Measurements from ENCODE around the gene ARL6IP5. TPM values are rescaled to one million over a fixed set of nuclear protein-coding genes. Genes with fewer than 3 reads are reported as not detected.

The ARL6IP5 gene
- total RNA-seq, 1 experiment from 2014 or later = 25.4 TPM

DNA sequence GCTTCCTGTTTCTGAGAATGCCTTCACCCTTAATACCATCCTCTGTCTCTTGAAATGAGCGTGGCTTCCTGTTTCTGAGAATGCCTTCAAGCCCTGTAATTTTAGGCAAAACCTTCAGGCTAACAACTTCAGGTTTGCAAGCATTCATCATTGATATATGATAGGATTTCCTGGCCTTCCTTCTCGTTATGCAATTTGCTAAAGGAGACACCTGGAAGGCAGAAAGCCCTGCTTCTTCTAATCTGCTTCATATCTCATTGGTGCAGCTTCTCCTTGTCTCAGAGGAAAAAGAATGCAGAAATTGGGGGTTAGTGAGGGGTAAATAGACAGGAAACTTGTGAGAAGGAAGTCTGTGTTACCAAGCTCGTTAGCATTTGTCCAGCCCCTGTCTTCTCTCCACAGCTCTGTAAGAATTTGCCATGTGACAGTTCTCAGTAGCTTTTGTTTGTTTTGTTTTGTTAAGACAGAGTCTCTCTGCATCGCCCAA, 7.3 kb downstream of the ARL6IP5 start:
- DNase-seq = no peak
- Histone ChIP-seq H3K4me3 (ENCODE audit: low read length) (no peak overlapping the region), H3K79me2 (ENCODE audit: low read length) (peaks cover 37% of the 10 kb centered on the region), H4K20me1 (ENCODE audit: low read length) (no peaks in the 10 kb centered on the region), H3K27ac (ENCODE audit: low read length) (no peak overlapping the region), H3K9me2 (replicated peaks; ENCODE audit: low read length) (no peaks in the 10 kb centered on the region), H3K9ac (ENCODE audit: low read length) (no peak overlapping the region), H3K4me1 (ENCODE audit: insufficient read depth, low read length) (peaks cover 26% of the 10 kb centered on the region), H3K9me3 (ENCODE audit: low read length) (no peaks in the 10 kb centered on the region), H3K36me3 (ENCODE audit: low read depth, low read length) (no peaks in the 10 kb centered on the region), H3F3A (ENCODE audit: low read length, unreplicated experiment) (no peaks in the 10 kb centered on the region), H2AFZ (ENCODE audit: low read length) (no peak overlapping the region), H3K4me2 (ENCODE audit: low read length) (no peak overlapping the region), H3K27me3 (ENCODE audit: low read length) (no peaks in the 10 kb centered on the region)
- no TSS peak for BruUV-seq (replicated peaks)
- ATAC-seq = no peak
- TF ChIP-seq EZH2 (IDR thresholded peaks at IDR 0.05; ENCODE audit: low read length, unreplicated experiment) (no peak), CTCF (conservative IDR thresholded peaks at IDR 0.05; ENCODE audit: low read depth, low read length) (no peak), EZH2phosphoT487 (IDR thresholded peaks at IDR 0.05; ENCODE audit: borderline replicate concordance, low read length) (no peak)
- POLR2A ChIA-PET (ENCODE audit: unreplicated experiment) = no interaction called here
- CTCF ChIA-PET = no interaction called here
- intact Hi-C loops (cut with micrococcal nuclease) = no loop called here

- Histone ChIP-seq H3K9me3 (ENCODE audit: low read length) (no peaks in the 10 kb centered on the region), H2AFZ (ENCODE audit: low read length) (no peak overlapping the region), H3K9me2 (replicated peaks; ENCODE audit: low read length) (no peaks in the 10 kb centered on the region), H4K20me1 (ENCODE audit: low read length) (no peaks in the 10 kb centered on the region), H3K4me3 (ENCODE audit: low read length) (no peak overlapping the region), H3K36me3 (ENCODE audit: low read depth, low read length) (no peaks in the 10 kb centered on the region), H3K4me2 (ENCODE audit: low read length) (no peak overlapping the region), H3K4me1 (ENCODE audit: insufficient read depth, low read length) (peaks cover 10% of the 10 kb centered on the region), H3K27me3 (ENCODE audit: low read length) (no peaks in the 10 kb centered on the region), H3F3A (ENCODE audit: low read length, unreplicated experiment) (no peaks in the 10 kb centered on the region), H3K79me2 (ENCODE audit: low read length) (peaks cover 11% of the 10 kb centered on the region), H3K27ac (ENCODE audit: low read length) (no peak overlapping the region), H3K9ac (ENCODE audit: low read length) (no peak overlapping the region)
- intact Hi-C loops (cut with micrococcal nuclease) = no loop called here
- CTCF ChIA-PET = no interaction called here
- no peak for ATAC-seq
- no peak for TF ChIP-seq CTCF (conservative IDR thresholded peaks at IDR 0.05; ENCODE audit: low read depth, low read length)
- no TSS peak for BruUV-seq (replicated peaks)
- POLR2A ChIA-PET (ENCODE audit: unreplicated experiment) = no interaction called here
- DNase-seq = no peak
These were observed 9.9 kb downstream of the ARL6IP5 start for GRCh38 chr3:69094467-69095205.

GRCh38 chr3:69095636-69096035, 10.9 kb downstream of the ARL6IP5 start:
- intact Hi-C loops (cut with micrococcal nuclease) = no loop called here
- ATAC-seq = no peak

More at GRCh38 chr3:69095636-69096035, 10.9 kb downstream of the ARL6IP5 start:
- H2AFZ ChIP-seq (ENCODE audit: low read length) = no peak overlapping the region
- H3K9me3 ChIP-seq (ENCODE audit: low read length) = no peaks in the 10 kb centered on the region
- no peak overlapping the region for H3K4me3 ChIP-seq (ENCODE audit: low read length)
- H3F3A ChIP-seq (ENCODE audit: low read length, unreplicated experiment) = no peaks in the 10 kb centered on the region
- H3K4me1 ChIP-seq (ENCODE audit: insufficient read depth, low read length) = no peaks in the 10 kb centered on the region
- no peak for TF ChIP-seq EZH2phosphoT487 (IDR thresholded peaks at IDR 0.05; ENCODE audit: borderline replicate concordance, low read length)
- no peak for TF ChIP-seq EZH2 (IDR thresholded peaks at IDR 0.05; ENCODE audit: low read length, unreplicated experiment)
- TF ChIP-seq CTCF (conservative IDR thresholded peaks at IDR 0.05; ENCODE audit: low read depth, low read length) = no peak
- no peaks in the 10 kb centered on the region for H3K9me2 ChIP-seq (replicated peaks; ENCODE audit: low read length)
- H4K20me1 ChIP-seq (ENCODE audit: low read length) = no peaks in the 10 kb centered on the region
- no peak for DNase-seq
- H3K27ac ChIP-seq (ENCODE audit: low read length) = no peak overlapping the region
- no peak overlapping the region for H3K9ac ChIP-seq (ENCODE audit: low read length)
- BruUV-seq (replicated peaks) = no TSS peak
- no peaks in the 10 kb centered on the region for H3K27me3 ChIP-seq (ENCODE audit: low read length)
- CTCF ChIA-PET = no interaction called here
- H3K36me3 ChIP-seq (ENCODE audit: low read depth, low read length) = no peaks in the 10 kb centered on the region
- H3K79me2 ChIP-seq (ENCODE audit: low read length) = peaks cover 3% of the 10 kb centered on the region
- POLR2A ChIA-PET (ENCODE audit: unreplicated experiment) = no interaction called here
- no peak overlapping the region for H3K4me2 ChIP-seq (ENCODE audit: low read length)

Measured in PC-3 (cell line).